GM12872 (cell line): Measurements from ENCODE around the gene DEPDC5.

Experiments
- CTCF ChIP-seq: IDR thresholded peaks from 3 replicates; pipeline ENCODE4 v1.5.1; 2011; ENCODE audit warnings: low read depth, mild to moderate bottlenecking, low read length, moderate library complexity; ENCODE audit not compliant: insufficient read depth

The DEPDC5 gene

DNA sequence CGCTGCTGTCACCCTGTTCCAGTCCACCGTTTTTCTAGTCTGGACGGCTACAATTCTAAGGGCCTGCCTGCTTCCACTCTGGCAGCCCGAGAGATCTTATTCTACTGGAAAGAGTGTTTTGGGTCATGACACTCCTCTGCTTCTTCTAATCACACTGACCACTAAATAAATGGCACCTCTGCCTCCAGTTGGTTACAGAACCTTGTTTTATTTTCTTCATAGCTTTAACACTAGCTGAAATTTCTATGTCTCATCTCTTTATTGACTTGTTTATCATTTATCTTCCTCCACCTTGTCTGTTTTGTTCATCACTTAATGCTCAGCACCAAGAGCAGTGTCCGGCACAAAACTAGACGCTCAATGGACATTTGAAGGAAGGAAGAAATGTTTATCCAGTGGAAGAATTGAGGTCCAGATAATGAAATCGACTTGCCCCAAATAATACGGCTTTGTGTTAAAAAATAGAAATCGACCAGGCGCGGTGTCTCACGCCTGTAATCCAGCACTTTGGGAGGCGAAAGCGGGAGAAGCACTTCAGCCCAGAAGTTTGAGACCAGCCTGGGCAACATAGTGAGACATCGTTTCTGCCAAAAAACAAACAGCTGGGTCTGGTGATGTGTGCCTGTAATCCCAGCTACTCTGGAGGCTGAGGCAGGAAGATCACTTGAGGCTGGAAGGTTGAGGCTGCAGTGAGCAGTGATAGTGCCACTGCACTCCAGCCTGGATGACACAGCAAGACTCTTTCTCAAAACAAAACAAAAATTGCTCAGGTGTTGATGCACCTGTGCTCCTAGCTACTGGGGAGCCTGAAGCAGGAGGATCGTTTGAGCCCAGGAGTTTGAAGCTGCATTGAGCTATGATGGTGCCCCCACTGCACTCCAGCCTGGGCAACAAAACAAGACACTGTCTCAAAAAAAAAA, 3.2 kb upstream of the DEPDC5 start:
- TF ChIP-seq CTCF, result no peak

DNA sequence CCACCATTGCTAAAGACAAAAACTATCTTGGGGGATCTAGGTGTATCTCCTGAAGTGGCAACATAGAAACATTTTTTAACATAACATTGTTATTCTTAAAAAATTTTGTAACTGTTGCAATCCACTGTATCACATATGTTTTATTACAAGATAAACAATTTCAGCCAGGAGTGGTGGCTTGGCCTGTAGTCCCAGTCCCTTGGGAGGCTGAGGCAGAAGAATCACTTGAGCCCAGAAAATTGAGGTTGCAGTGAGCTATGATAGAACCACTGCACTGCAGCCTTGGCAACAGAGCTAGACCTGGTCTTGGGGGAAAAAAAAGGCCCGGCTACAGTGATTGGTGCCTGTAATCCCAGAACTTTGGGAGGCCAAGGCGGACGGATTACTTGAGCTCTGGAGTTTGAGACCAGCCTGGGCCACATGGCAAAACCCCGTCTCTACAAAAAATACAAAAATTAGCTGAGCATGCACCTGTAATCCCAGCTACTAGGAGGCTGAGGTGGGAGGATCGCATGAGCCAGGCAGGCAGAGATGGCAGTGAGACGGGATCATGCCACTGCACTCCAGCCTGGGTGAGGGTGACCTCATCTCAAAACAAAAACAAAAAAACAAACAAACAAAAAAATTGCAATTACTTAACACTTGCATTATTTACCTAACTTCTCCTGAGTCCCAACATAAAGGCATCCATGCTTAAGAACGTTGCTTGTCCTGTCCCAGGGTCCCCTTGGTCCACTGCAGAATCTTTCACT, 1.5 kb upstream of the DEPDC5 start:
- no peak for TF ChIP-seq CTCF

- no peak for TF ChIP-seq CTCF
These were observed 700 bp upstream of the DEPDC5 start for GRCh38 chr22:31753005-31753633.

GRCh38 chr22:31754813-31755212, 994 bp downstream of the DEPDC5 start:
- TF ChIP-seq CTCF, result no peak

DNA sequence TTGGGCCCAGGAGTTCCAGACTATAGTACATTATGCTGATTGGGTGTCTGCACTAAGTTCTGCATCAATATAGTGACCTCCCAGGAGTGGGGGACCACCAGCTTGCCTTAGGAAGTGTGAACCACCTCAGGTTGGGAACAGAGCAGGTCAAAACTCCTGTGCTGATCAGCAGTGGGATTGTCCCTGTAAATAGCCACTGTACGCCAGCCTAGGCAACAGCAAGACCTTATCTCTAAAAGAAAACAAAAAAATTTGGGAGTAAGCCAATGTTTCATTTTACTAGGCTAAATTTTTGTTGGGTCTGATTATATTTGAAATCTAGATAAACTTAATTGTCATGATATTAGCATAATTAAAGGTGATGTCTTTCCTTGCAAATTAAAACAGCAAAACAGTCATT, 3.4 kb downstream of the DEPDC5 start:
- no peak for TF ChIP-seq CTCF

- TF ChIP-seq CTCF, result no peak
These were observed 11.0 kb downstream of the DEPDC5 start for GRCh38 chr22:31764785-31765184.

GRCh38 chr22:31768422-31769059, 14.7 kb downstream of the DEPDC5 start:
- no peak for TF ChIP-seq CTCF
